Neuronal stem cell (in vitro differentiated cells): ENCODE measurements around the gene TEKT3.

Source experiments
- DNase-seq: peaks from one replicate; pipeline ENCODE4 v3.0.0-alpha.2; 2013; ENCODE audit warnings: low spot score
- H2AFZ ChIP-seq: one replicate; pipeline ENCODE4 v1.6.1; 2013; ENCODE audit warnings: mild to moderate bottlenecking, low read length, inconsistent platforms
- H2AK5ac ChIP-seq: 2 replicates; pipeline ENCODE4 v1.6.1; 2013; ENCODE audit warnings: low read depth, mild to moderate bottlenecking, inconsistent platforms, low read length, moderate library complexity, mixed read lengths
- H2BK120ac ChIP-seq: 2 replicates; pipeline ENCODE4 v1.6.1; 2013; ENCODE audit warnings: low read depth, mild to moderate bottlenecking, inconsistent platforms, low read length, moderate library complexity, mixed read lengths
- H2BK12ac ChIP-seq: one replicate; pipeline ENCODE4 v1.6.1; 2013; ENCODE audit warnings: low read length, inconsistent platforms
- H2BK15ac ChIP-seq: 2 replicates; pipeline ENCODE4 v1.6.1; 2013; ENCODE audit warnings: mild to moderate bottlenecking, low read length, inconsistent platforms, mixed read lengths
- H2BK5ac ChIP-seq: one replicate; pipeline ENCODE4 v1.6.1; 2013; ENCODE audit warnings: inconsistent platforms, mild to moderate bottlenecking, low read length, moderate library complexity
- H3K14ac ChIP-seq: one replicate; pipeline ENCODE4 v1.6.1; 2013; ENCODE audit warnings: low read length, inconsistent platforms
- H3K18ac ChIP-seq: 2 replicates; pipeline ENCODE4 v1.6.1; 2013; ENCODE audit warnings: low read length, inconsistent platforms
- H3K23ac ChIP-seq: 2 replicates; pipeline ENCODE4 v1.6.1; 2013; ENCODE audit warnings: low read depth, mild to moderate bottlenecking, mixed read lengths, low read length, inconsistent platforms; ENCODE audit not compliant: poor library complexity
- H3K27ac ChIP-seq: replicated peaks from 3 replicates; pipeline ENCODE4 v1.5.1; 2013; ENCODE audit warnings: low read length, inconsistent platforms
- H3K27me3 ChIP-seq, 3 experiments: 2 replicates each; pipeline ENCODE4 v1.6.1; 2013; ENCODE audit warnings: low read length in 3 of 3, mild to moderate bottlenecking in 2 of 3, inconsistent platforms in 1 of 3, low read depth in 1 of 3, mixed read lengths in 1 of 3, moderate library complexity in 1 of 3; ENCODE audit not compliant: control insufficient read depth in 3 of 3, insufficient read depth in 3 of 3
- H3K36me3 ChIP-seq, 2 donors: replicated peaks in 1 of 2; 2 replicates each; pipeline ENCODE4 v1.6.1; 2013; ENCODE audit warnings: low read length in 2 of 2; ENCODE audit not compliant: control insufficient read depth in 2 of 2, insufficient read depth in 2 of 2
- H3K4ac ChIP-seq: 2 replicates; pipeline ENCODE4 v1.6.1; 2013; ENCODE audit warnings: inconsistent platforms, mild to moderate bottlenecking, low read length, moderate library complexity
- H3K4me1 ChIP-seq, 2 donors: 1 replicate in 1 of 2; 2 replicates in 1 of 2; pipeline ENCODE4 v1.6.1; 2013; ENCODE audit warnings: low read length in 2 of 2, low read depth in 1 of 2; ENCODE audit not compliant: control insufficient read depth in 2 of 2, insufficient read depth in 1 of 2
- H3K4me2 ChIP-seq: one replicate; pipeline ENCODE4 v1.6.1; 2013; ENCODE audit warnings: mild to moderate bottlenecking, low read length, inconsistent platforms; ENCODE audit not compliant: insufficient read depth, poor library complexity, severe bottlenecking
- H3K4me3 ChIP-seq, 2 donors: 2 replicates each; pipeline ENCODE4 v1.5.1; 2013; ENCODE audit warnings: low read length in 2 of 2, mild to moderate bottlenecking in 2 of 2, inconsistent platforms in 1 of 2, moderate library complexity in 1 of 2
- H3K79me1 ChIP-seq: one replicate; pipeline ENCODE4 v1.6.1; 2013; ENCODE audit warnings: low read depth, mild to moderate bottlenecking, inconsistent platforms, low read length, moderate library complexity
- H3K9ac ChIP-seq: one replicate; pipeline ENCODE4 v1.6.1; 2013; ENCODE audit warnings: mild to moderate bottlenecking, low read depth, low read length, inconsistent platforms; ENCODE audit not compliant: poor library complexity
- H3K9me3 ChIP-seq, 2 donors: replicated peaks in 1 of 2; 2 replicates each; pipeline versions ENCODE3 to v1.6.1; 2013; ENCODE audit warnings: low read length in 2 of 2, mild to moderate bottlenecking in 2 of 2, inconsistent platforms in 1 of 2, low read depth in 1 of 2, mixed read lengths in 1 of 2, moderate library complexity in 1 of 2; ENCODE audit not compliant: control insufficient read depth in 2 of 2, insufficient read depth in 1 of 2
- H4K8ac ChIP-seq: one replicate; pipeline ENCODE4 v1.6.1; 2013; ENCODE audit warnings: low read depth, mild to moderate bottlenecking, inconsistent platforms, low read length, moderate library complexity
- H4K91ac ChIP-seq: one replicate; pipeline ENCODE4 v1.6.1; 2013; ENCODE audit warnings: low read length, low read depth, mild to moderate bottlenecking, inconsistent platforms; ENCODE audit not compliant: poor library complexity
- WGBS, 2 donors: extraction: QIAGEN DNeasy Blood & Tissue Kit; methylation state at CpG; one replicate each; pipeline ENCODE4 v1.1.7; 2013; ENCODE audit warnings: missing lambda C conversion rate in 2 of 2, mixed read lengths in 1 of 2; ENCODE audit not compliant: insufficient read length in 2 of 2, insufficient replicate concordance in 1 of 2; ENCODE audit errors: extremely low coverage in 2 of 2; 5-methylcytosine and 5-hydroxymethylcytosine counted together

The TEKT3 gene

DNA sequence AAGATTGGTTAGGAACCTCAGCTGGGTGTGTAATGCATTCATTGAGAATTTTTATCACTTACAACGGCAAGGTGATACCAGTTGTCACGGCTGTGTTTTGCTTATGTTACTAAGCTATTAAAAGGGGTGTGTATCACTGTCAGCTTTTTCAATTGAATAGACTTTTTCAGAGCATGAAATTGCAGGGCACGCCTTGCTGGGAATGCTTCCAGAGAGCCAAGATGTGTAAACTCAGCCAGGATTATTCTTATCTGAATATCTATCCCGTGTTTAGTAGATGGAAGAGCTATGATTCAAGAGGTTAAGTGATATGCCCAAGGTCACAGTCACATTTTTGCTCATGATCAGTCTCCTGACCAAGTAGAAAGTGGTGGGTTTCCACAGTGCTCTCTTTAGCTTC lies 6.6 kb upstream of the TEKT3 start:
- DNase-seq = no peak
- Histone ChIP-seq H3K4me3 (no peak overlapping the region), H3K9me3 (no peaks in the 10 kb centered on the region), H3K14ac (no peak overlapping the region), H3K4me1 (peaks cover 0 to 1% of the 10 kb centered on the region in 2 donors), H3K4ac (no peak overlapping the region), H3K27me3 (peaks cover 0 to 53% (median 0%) of the 10 kb centered on the region in 3 experiments), H3K36me3 (no peaks in the 10 kb centered on the region), H3K9ac (no peak overlapping the region), H3K79me1 (no peaks in the 10 kb centered on the region), H3K4me2 (no peak overlapping the region), H3K27ac (no peak overlapping the region), H2BK15ac (no peak overlapping the region), H2BK5ac (no peak overlapping the region), H4K8ac (no peak overlapping the region), H2AFZ (no peak overlapping the region), H3K23ac (no peak overlapping the region), H2BK120ac (no peak overlapping the region), H3K18ac (no peak overlapping the region), H4K91ac (no peak overlapping the region), H2BK12ac (no peak overlapping the region), H2AK5ac (no peak overlapping the region)
- whole genome bisulfite sequencing, 2 donors = no CpG with 5 or more reads among the region's 4 CpGs

DNA sequence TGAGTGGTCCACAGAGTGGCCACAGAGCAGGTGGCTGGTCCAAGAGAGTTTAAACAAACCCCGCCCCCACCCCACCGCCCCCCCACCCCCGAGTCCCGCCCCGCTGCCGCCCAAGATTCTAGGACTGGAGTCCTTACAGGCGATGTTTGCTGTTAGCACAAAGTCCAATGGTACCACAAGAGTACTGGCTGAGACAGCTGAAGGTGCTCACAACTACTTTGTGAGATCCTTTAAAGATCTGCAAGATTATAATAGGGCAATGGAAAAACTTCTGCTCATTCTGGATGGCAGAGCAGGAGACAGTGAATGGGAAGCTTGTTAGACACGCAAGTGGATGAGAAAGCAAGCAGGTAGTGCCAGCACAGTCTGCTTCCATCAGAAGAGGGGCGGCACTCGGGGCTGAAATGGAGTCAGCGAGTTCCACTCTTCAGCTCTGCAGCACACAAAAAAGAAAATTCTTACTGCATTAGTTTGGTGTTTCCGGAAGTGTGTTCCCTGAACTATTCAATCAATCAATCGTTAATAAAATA lies 4.7 kb upstream of the TEKT3 start:
- no peak overlapping the region for H3K4me2 ChIP-seq
- H4K91ac ChIP-seq = no peak overlapping the region
- whole genome bisulfite sequencing, 2 donors = no CpG with 5 or more reads among the region's 13 CpGs
- DNase-seq = no peak
- H2AK5ac ChIP-seq = no peak overlapping the region
- H3K18ac ChIP-seq = no peak overlapping the region
- no peak overlapping the region for H3K4me3 ChIP-seq
- no peak overlapping the region for H2AFZ ChIP-seq
- no peak overlapping the region for H2BK15ac ChIP-seq
- H3K9me3 ChIP-seq = no peaks in the 10 kb centered on the region
- no peak overlapping the region for H2BK12ac ChIP-seq
- no peaks in the 10 kb centered on the region for H3K79me1 ChIP-seq
- H3K4me1 ChIP-seq = peaks cover 0 to 2% of the 10 kb centered on the region in 2 donors
- H3K27me3 ChIP-seq = peaks cover 0 to 66% (median 8%) of the 10 kb centered on the region in 3 experiments
- no peak overlapping the region for H3K23ac ChIP-seq
- H2BK120ac ChIP-seq = no peak overlapping the region
- no peak overlapping the region for H3K4ac ChIP-seq
- H4K8ac ChIP-seq = no peak overlapping the region
- no peak overlapping the region for H2BK5ac ChIP-seq
- no peak overlapping the region for H3K14ac ChIP-seq
- no peak overlapping the region for H3K27ac ChIP-seq
- H3K36me3 ChIP-seq = no peaks in the 10 kb centered on the region
- H3K9ac ChIP-seq = no peak overlapping the region

DNA sequence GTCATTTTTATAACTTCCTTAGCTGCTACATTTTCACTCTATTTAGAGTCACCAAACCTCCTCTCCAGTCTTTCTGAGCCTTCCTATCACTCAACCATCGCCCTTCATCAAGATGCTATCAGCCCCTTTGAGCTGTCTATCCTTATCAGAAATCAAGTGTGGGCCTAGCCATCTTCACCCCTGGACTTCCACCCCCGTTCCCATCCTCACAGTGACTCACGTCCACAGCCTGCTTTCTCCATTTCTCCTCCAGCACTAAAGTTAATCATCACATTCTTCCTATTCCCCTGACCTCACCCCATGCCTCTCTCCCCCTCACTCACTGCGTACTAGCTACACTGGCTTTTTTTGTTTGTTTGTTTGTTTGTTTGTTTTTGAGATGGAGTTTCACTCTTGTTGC lies 2.4 kb upstream of the TEKT3 start:
- Histone ChIP-seq H3K14ac (no peak overlapping the region), H3K27me3 (peaks cover 0 to 72% (median 12%) of the 10 kb centered on the region in 3 experiments), H3K23ac (no peak overlapping the region), H2BK15ac (no peak overlapping the region), H2BK120ac (no peak overlapping the region), H3K9me3 (no peaks in the 10 kb centered on the region), H3K18ac (no peak overlapping the region), H2AK5ac (no peak overlapping the region), H4K91ac (no peak overlapping the region), H3K4me1 (peaks cover 2% of the 10 kb centered on the region in 2 donors), H3K27ac (no peak overlapping the region), H2AFZ (no peak overlapping the region), H3K79me1 (no peaks in the 10 kb centered on the region), H2BK5ac (no peak overlapping the region), H3K4ac (no peak overlapping the region), H3K36me3 (no peaks in the 10 kb centered on the region), H3K4me2 (no peak overlapping the region), H2BK12ac (no peak overlapping the region), H3K4me3 (no peak overlapping the region), H3K9ac (no peak overlapping the region), H4K8ac (no peak overlapping the region)
- no CpG with 5 or more reads among the region's 4 CpGs for WGBS, 2 donors
- no peak for DNase-seq

DNA sequence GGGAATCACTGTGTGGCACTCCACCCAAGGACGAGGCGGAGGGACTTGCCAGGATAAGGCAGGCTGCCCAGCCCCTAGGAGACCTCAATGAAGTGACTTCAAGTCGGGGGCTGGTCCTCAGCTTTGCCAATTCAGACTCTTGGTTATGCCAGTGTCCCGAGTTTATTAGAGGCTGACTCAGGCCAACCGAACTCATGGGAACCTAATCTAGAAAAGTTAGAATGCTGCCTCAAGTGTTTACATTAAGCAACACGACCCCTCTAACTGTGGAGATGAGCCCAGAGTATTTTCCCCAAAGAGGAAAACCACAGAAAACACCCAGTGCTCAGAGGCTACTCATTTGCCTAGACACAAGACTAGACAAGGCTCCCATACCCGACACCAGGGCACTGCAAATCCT lies 1.1 kb upstream of the TEKT3 start:
- Histone ChIP-seq H3K23ac (no peak overlapping the region), H3K36me3 (no peaks in the 10 kb centered on the region), H2BK12ac (no peak overlapping the region), H3K18ac (no peak overlapping the region), H3K79me1 (no peaks in the 10 kb centered on the region), H3K14ac (no peak overlapping the region), H4K91ac (no peak overlapping the region), H2AK5ac (no peak overlapping the region), H4K8ac (no peak overlapping the region), H3K4me3 (no peak overlapping the region), H2BK120ac (no peak overlapping the region), H3K27ac (no peak overlapping the region), H3K27me3 (peaks cover 0 to 68% (median 12%) of the 10 kb centered on the region in 3 experiments), H2AFZ (no peak overlapping the region), H3K4me1 (peaks cover 2% of the 10 kb centered on the region in 2 donors), H3K4ac (no peak overlapping the region), H3K4me2 (no peak overlapping the region), H3K9ac (no peak overlapping the region), H3K9me3 (no peaks in the 10 kb centered on the region), H2BK5ac (no peak overlapping the region), H2BK15ac (no peak overlapping the region)
- WGBS, 2 donors = no CpG with 5 or more reads among the region's 7 CpGs
- no peak for DNase-seq
